ENCODE results near the gene AMBP. TPM values are rescaled to one million over a fixed set of nuclear protein-coding genes. Genes with fewer than 3 reads are reported as not detected.

The AMBP gene
- total and polyA plus RNA-seq, 2 of the 13 experiments (the other 11 are each of a cell fraction or from before 2014, with no cell fraction given) = 1,510 to 2,580 TPM

DNA sequence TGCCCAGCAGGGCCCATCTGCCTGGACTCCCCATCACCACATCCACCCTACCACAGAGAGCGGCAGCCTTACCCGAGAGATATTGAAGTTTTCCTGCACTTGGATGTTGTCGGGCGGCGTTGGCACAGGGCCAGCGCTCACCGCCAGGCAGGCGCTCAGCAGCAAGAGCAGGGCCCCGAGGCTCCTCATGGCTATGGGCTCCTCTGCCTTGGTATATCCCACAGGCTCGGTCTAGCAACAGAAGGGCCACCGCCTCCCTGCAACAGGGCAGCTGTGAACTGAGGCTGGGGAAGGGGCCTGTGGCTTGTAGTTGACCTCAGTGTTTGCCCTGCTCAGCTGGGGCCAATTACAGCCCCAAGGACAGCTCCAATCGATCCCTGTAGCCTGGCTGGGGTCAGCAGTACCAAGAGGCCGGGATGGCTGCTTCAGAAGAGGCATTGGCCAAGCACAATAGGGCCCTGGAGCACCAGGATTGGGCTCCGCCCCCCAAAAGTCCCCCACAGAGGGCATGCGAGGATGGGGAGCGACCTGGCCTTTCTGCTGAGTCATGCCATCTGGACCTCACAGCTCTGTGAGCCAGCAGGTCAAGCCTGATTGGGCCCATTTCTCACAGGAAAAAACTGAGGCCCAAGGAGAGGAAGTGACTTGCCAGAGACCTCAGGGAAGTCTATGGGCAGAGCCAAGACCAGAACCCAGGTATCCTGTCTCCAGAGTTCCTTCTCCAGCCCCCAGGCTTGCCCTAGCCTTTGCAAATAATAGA, at the start of gene AMBP (continued):
- peak; percentile 93 for TF ChIP-seq ZSCAN29 (CRISPR knock-in tag; conservative IDR thresholded peaks at IDR 0.05)
- no peak for TF ChIP-seq PHF20 (CRISPR knock-in tag; IDR thresholded peaks at IDR 0.05)
- peak; percentile 87; the same call in 1 of the 2 replicates for TF ChIP-seq KLF12 (CRISPR knock-in tag; IDR thresholded peaks at IDR 0.05; ENCODE audit: borderline replicate concordance)
- TF ChIP-seq, protein P1, sequence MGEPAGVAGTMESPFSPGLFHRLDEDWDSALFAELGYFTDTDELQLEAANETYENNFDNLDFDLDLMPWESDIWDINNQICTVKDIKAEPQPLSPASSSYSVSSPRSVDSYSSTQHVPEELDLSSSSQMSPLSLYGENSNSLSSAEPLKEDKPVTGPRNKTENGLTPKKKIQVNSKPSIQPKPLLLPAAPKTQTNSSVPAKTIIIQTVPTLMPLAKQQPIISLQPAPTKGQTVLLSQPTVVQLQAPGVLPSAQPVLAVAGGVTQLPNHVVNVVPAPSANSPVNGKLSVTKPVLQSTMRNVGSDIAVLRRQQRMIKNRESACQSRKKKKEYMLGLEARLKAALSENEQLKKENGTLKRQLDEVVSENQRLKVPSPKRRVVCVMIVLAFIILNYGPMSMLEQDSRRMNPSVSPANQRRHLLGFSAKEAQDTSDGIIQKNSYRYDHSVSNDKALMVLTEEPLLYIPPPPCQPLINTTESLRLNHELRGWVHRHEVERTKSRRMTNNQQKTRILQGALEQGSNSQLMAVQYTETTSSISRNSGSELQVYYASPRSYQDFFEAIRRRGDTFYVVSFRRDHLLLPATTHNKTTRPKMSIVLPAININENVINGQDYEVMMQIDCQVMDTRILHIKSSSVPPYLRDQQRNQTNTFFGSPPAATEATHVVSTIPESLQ (CRISPR knock-in tag; conservative IDR thresholded peaks at IDR 0.05) = 0 out of 2 replicates have a peak, but pooled peaks have one; percentile 65
- TF ChIP-seq GATAD1 (CRISPR knock-in tag; IDR thresholded peaks at IDR 0.05) = peak; percentile 66; the same call in 1 of the 2 replicates
- TF ChIP-seq ZNF782 (CRISPR knock-in tag; IDR thresholded peaks at IDR 0.05; ENCODE audit: borderline replicate concordance) = peak; percentile 85; the same call in 1 of the 2 replicates
- TF ChIP-seq SRY (CRISPR knock-in tag; IDR thresholded peaks at IDR 0.05) = peak; percentile 74; the same call in 1 of the 2 replicates
- peak; percentile 92 for TF ChIP-seq DR1 (CRISPR knock-in tag; IDR thresholded peaks at IDR 0.05)
- TF ChIP-seq, protein P2, sequence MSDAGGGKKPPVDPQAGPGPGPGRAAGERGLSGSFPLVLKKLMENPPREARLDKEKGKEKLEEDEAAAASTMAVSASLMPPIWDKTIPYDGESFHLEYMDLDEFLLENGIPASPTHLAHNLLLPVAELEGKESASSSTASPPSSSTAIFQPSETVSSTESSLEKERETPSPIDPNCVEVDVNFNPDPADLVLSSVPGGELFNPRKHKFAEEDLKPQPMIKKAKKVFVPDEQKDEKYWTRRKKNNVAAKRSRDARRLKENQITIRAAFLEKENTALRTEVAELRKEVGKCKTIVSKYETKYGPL (CRISPR knock-in tag; IDR thresholded peaks at IDR 0.05) = 0 out of 2 replicates have a peak, but pooled peaks have one; percentile 62
- TF ChIP-seq, protein P3, sequence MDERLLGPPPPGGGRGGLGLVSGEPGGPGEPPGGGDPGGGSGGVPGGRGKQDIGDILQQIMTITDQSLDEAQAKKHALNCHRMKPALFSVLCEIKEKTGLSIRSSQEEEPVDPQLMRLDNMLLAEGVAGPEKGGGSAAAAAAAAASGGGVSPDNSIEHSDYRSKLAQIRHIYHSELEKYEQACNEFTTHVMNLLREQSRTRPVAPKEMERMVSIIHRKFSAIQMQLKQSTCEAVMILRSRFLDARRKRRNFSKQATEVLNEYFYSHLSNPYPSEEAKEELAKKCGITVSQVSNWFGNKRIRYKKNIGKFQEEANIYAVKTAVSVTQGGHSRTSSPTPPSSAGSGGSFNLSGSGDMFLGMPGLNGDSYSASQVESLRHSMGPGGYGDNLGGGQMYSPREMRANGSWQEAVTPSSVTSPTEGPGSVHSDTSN (CRISPR knock-in tag; IDR thresholded peaks at IDR 0.05) = no peak
- TF ChIP-seq, protein P4, sequence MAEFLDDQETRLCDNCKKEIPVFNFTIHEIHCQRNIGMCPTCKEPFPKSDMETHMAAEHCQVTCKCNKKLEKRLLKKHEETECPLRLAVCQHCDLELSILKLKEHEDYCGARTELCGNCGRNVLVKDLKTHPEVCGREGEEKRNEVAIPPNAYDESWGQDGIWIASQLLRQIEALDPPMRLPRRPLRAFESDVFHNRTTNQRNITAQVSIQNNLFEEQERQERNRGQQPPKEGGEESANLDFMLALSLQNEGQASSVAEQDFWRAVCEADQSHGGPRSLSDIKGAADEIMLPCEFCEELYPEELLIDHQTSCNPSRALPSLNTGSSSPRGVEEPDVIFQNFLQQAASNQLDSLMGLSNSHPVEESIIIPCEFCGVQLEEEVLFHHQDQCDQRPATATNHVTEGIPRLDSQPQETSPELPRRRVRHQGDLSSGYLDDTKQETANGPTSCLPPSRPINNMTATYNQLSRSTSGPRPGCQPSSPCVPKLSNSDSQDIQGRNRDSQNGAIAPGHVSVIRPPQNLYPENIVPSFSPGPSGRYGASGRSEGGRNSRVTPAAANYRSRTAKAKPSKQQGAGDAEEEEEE (CRISPR knock-in tag; IDR thresholded peaks at IDR 0.05; ENCODE audit: borderline replicate concordance) = peak; percentile 97; the same call in 1 of the 2 replicates
- TF ChIP-seq EED (CRISPR knock-in tag; IDR thresholded peaks at IDR 0.05) = peak; percentile 77; the same call in 1 of the 2 replicates
- TF ChIP-seq CBX1 (IDR thresholded peaks at IDR 0.05; ENCODE audit: low read depth) = no peak
- peak; percentile 51; the same call in 1 of the 2 replicates for TF ChIP-seq YEATS2 (CRISPR knock-in tag; IDR thresholded peaks at IDR 0.05; ENCODE audit: borderline replicate concordance)
- TF ChIP-seq, protein P5, sequence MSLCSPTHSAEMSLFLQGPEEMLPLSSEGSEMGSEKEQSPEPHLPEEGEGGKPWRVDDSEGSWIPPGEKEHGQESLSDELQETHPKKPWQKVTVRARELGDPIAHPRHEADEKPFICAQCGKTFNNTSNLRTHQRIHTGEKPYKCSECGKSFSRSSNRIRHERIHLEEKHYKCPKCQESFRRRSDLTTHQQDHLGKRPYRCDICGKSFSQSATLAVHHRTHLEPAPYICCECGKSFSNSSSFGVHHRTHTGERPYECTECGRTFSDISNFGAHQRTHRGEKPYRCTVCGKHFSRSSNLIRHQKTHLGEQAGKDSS (CRISPR knock-in tag; IDR thresholded peaks at IDR 0.05; ENCODE audit: borderline replicate concordance, low read depth) = peak; percentile 52; the same call in 1 of the 2 replicates
- TF ChIP-seq ZNF496 (CRISPR knock-in tag; IDR thresholded peaks at IDR 0.05; ENCODE audit: insufficient replicate concordance) = no peak
- peak; percentile 82 for TF ChIP-seq ZMYM4 (CRISPR knock-in tag; IDR thresholded peaks at IDR 0.05)
- TF ChIP-seq, protein P6, sequence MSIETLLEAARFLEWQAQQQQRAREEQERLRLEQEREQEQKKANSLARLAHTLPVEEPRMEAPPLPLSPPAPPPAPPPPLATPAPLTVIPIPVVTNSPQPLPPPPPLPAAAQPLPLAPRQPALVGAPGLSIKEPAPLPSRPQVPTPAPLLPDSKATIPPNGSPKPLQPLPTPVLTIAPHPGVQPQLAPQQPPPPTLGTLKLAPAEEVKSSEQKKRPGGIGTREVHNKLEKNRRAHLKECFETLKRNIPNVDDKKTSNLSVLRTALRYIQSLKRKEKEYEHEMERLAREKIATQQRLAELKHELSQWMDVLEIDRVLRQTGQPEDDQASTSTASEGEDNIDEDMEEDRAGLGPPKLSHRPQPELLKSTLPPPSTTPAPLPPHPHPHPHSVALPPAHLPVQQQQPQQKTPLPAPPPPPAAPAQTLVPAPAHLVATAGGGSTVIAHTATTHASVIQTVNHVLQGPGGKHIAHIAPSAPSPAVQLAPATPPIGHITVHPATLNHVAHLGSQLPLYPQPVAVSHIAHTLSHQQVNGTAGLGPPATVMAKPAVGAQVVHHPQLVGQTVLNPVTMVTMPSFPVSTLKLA (IDR thresholded peaks at IDR 0.05) = peak; percentile 61
- TF ChIP-seq ZNF629 (CRISPR knock-in tag; conservative IDR thresholded peaks at IDR 0.05) = peak; percentile 100
- no peak for TF ChIP-seq MTF2 (CRISPR knock-in tag; IDR thresholded peaks at IDR 0.05; ENCODE audit: borderline replicate concordance)
- TF ChIP-seq ZNF83 (CRISPR knock-in tag; IDR thresholded peaks at IDR 0.05; ENCODE audit: borderline replicate concordance) = 0 out of 2 replicates have a peak, but pooled peaks have one; percentile 60
